Measurements from ENCODE around the gene NDST4. TPM values are rescaled to one million over a fixed set of nuclear protein-coding genes. Genes with fewer than 3 reads are reported as not detected.

The NDST4 gene
- total and polyA plus RNA-seq, 2 donors from 2014 or later, result not detected

- H3K9me3 ChIP-seq (ENCODE audit: control insufficient read depth in 2 of 3, insufficient read depth in 1 of 3, low read length in 3 of 3), result no peaks in the 10 kb centered on the region
- H3K9ac ChIP-seq (ENCODE audit: low read length in 3 of 3), result no peak overlapping the region
- FAIRE-seq, result no peak
- no peak overlapping the region for H3K4me3 ChIP-seq (ENCODE audit: low read length in 3 of 3)
- no peaks in the 10 kb centered on the region for H3K36me3 ChIP-seq (ENCODE audit: control insufficient read depth in 2 of 3, insufficient read depth in 3 of 3, low read length in 3 of 3)
- H3K4me1 ChIP-seq (ENCODE audit: control insufficient read depth in 2 of 3, insufficient read depth in 2 of 3, low read depth in 1 of 3, low read length in 3 of 3), result no peaks in the 10 kb centered on the region
- H3K27ac ChIP-seq (ENCODE audit: low read depth in 2 of 2, low read length in 2 of 2), result no peak overlapping the region
- intact Hi-C loops (cut with DNase I), result no loop called here
- no peak for DNase-seq
- TF ChIP-seq CTCF (IDR thresholded peaks at IDR 0.05; ENCODE audit: borderline replicate concordance, extremely low read depth, insufficient read depth), result no peak
- H3K27me3 ChIP-seq (ENCODE audit: control insufficient read depth, insufficient read depth, low read length), result no peaks in the 10 kb centered on the region
Measured at GRCh38 chr4:115058533-115058932, 54.9 kb downstream of the NDST4 start.

DNA sequence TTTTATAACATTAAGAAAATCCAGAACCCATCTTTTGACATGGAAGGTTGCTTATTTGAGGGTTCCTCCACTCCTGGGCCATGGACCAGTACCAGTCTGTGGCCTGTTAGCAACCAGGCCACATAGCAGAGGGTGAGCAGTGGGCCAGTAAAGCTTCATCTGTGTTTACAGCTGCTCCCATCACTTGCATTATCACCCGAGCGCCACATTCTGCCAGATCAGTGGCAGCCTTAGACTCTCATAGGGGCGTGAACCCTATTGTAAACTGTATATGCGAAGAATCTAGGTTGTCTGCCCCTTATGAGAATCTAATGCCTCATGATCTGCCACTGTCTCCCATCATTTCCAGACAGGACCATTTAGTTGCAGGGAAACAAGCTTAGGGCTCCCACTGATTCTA, 58.6 kb downstream of the NDST4 start:
- Histone ChIP-seq H3K27ac (ENCODE audit: low read depth in 2 of 2, low read length in 2 of 2) (no peak overlapping the region), H3K36me3 (ENCODE audit: control insufficient read depth in 2 of 3, insufficient read depth in 3 of 3, low read length in 3 of 3) (no peaks in the 10 kb centered on the region), H3K9ac (ENCODE audit: low read length in 3 of 3) (no peak overlapping the region), H3K27me3 (ENCODE audit: control insufficient read depth, insufficient read depth, low read length) (no peaks in the 10 kb centered on the region), H3K9me3 (ENCODE audit: control insufficient read depth in 2 of 3, insufficient read depth in 1 of 3, low read length in 3 of 3) (no peaks in the 10 kb centered on the region), H3K4me3 (ENCODE audit: low read length in 3 of 3) (no peak overlapping the region), H3K4me1 (ENCODE audit: control insufficient read depth in 2 of 3, insufficient read depth in 2 of 3, low read depth in 1 of 3, low read length in 3 of 3) (no peaks in the 10 kb centered on the region)
- TF ChIP-seq CTCF (IDR thresholded peaks at IDR 0.05; ENCODE audit: borderline replicate concordance, extremely low read depth, insufficient read depth), result no peak
- intact Hi-C loops (cut with DNase I), result no loop called here
- FAIRE-seq (no peak), DNase-seq (no peak)

DNA sequence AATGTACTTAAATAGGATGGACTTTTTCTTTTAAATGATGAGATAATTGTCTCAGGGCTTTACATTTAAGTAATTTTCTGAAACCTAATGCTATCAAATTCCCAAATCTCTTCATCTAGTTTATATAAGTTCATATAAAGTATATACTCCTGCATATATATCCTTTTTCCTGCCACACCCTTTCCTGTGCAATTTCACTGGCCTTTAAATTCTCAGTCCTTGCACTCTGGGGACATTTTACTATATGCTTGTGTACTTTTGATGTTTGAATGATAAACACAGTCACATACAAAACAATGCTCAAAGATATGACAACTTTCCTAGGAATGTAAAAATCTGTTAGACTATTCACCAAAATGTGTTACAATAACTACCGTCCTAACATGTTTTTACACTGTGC, 60.1 kb downstream of the NDST4 start:
- intact Hi-C loops (cut with DNase I), result no loop called here
- Histone ChIP-seq H3K4me1 (ENCODE audit: control insufficient read depth in 2 of 3, insufficient read depth in 2 of 3, low read depth in 1 of 3, low read length in 3 of 3) (no peaks in the 10 kb centered on the region), H3K27me3 (ENCODE audit: control insufficient read depth, insufficient read depth, low read length) (no peaks in the 10 kb centered on the region), H3K9ac (ENCODE audit: low read length in 3 of 3) (no peak overlapping the region), H3K4me3 (ENCODE audit: low read length in 3 of 3) (no peak overlapping the region), H3K9me3 (ENCODE audit: control insufficient read depth in 2 of 3, insufficient read depth in 1 of 3, low read length in 3 of 3) (no peaks in the 10 kb centered on the region), H3K27ac (ENCODE audit: low read depth in 2 of 2, low read length in 2 of 2) (no peak overlapping the region), H3K36me3 (ENCODE audit: control insufficient read depth in 2 of 3, insufficient read depth in 3 of 3, low read length in 3 of 3) (no peaks in the 10 kb centered on the region)
- DNase-seq (no peak), FAIRE-seq (no peak)
- TF ChIP-seq CTCF (IDR thresholded peaks at IDR 0.05; ENCODE audit: borderline replicate concordance, extremely low read depth, insufficient read depth), result no peak

DNA sequence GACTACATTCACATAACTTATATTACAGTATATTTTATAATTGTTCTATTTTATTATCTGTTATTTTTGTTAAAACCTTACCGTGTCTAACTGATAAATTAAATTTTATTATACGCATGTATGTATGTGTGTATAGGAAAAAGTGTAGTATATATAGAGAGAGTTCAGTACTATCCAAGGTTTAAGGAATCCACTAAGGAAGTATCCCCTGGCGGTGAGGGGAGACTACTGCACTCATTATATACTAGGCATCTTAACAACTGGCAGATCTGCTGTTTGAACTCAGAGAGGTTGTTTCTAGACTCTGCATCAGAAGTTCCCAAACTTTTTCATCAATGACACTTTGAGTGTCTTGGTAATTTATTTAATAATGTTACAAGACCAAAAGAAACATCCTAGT, 70.9 kb downstream of the NDST4 start:
- Histone ChIP-seq H3K9me3 (ENCODE audit: control insufficient read depth in 2 of 3, insufficient read depth in 1 of 3, low read length in 3 of 3) (no peaks in the 10 kb centered on the region), H3K4me1 (ENCODE audit: control insufficient read depth in 2 of 3, insufficient read depth in 2 of 3, low read depth in 1 of 3, low read length in 3 of 3) (no peaks in the 10 kb centered on the region), H3K27me3 (ENCODE audit: control insufficient read depth, insufficient read depth, low read length) (no peaks in the 10 kb centered on the region), H3K36me3 (ENCODE audit: control insufficient read depth in 2 of 3, insufficient read depth in 3 of 3, low read length in 3 of 3) (no peaks in the 10 kb centered on the region), H3K9ac (ENCODE audit: low read length in 3 of 3) (no peak overlapping the region), H3K4me3 (ENCODE audit: low read length in 3 of 3) (no peak overlapping the region), H3K27ac (ENCODE audit: low read depth in 2 of 2, low read length in 2 of 2) (no peak overlapping the region)
- intact Hi-C loops (cut with DNase I), result no loop called here
- FAIRE-seq, result no peak
- DNase-seq, result no peak
- no peak for TF ChIP-seq CTCF (IDR thresholded peaks at IDR 0.05; ENCODE audit: borderline replicate concordance, extremely low read depth, insufficient read depth)

Measured in kidney (tissue), 14 donors.